HG03097 (cell line): ENCODE data around the gene POLR1G.
A peak's percentile ranks its signal among the peaks of the same experiment; 100 is the strongest.

ENCODE experiments used
- ATAC-seq: cut with Tn5 transposase; IDR thresholded peaks from one replicate; pipeline ENCODE4 v1.9.1; 2021; ENCODE audit not compliant: unreplicated experiment, low FRiP score

The POLR1G gene

GRCh38 chr19:45406226-45407090 is at the start of gene POLR1G:
TSS of gene POLR1G (plus strand) at chr19:45406644. CDS start at chr19:45406697, 53 bp downstream.
- ATAC-seq: peak; percentile 64

DNA sequence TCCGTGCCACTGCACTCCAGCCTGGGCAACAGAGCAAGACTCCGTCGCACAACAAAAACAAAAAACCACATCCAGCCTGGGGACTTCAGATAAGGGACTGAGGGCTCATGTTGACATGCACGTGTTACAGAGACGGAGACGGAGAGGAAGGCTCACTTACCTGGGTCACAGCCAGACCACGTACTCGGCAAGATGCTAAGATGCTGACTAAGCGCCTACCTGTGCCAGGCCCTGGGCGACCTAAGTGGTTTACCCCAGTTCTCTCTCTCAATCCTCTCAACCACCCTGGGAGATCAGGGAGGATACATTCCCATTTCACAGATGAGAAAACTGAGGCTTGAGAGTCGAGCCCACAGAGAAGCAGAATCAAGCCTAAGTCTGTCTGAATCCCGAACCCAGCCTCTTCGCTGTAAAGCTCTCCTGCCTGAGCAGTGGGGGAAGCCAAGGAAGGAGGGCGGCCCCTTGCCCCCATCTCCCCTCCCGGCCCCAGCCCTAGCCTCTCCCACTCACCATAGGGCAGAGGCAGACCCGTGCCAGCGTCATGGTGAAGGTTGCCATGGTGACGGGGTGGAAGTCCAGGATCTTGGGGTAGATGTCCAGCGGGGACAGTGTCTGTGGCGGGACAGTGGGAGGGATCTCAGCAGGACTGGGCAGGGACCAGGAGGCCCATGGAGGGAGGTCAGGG is 49.5 kb upstream of the POLR1G start:
- ATAC-seq: no peak

GRCh38 chr19:45357445-45357783 is 49.0 kb upstream of the POLR1G start:
- no peak for ATAC-seq

GRCh38 chr19:45358213-45358792 is 48.1 kb upstream of the POLR1G start:
- no peak for ATAC-seq

DNA sequence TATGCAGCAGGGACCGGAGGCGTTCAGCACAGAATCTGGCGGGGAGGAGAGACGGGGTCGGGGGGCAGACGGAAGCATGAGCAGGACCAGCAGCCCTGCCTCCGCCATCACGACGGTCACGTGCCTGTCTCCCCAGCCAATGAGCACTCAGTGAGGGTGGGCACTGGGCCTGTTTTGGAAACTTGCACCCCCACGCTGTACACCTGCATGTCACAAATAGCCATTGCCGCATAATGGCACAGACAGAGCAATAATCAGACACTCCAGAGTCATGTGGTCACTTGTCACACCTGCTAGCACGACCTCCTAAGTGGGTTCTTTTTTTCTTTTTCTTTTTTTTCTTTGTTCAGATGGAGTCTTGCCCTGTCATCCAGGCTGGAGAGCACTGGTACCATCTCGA is 44.8 kb upstream of the POLR1G start:
- no peak for ATAC-seq

DNA sequence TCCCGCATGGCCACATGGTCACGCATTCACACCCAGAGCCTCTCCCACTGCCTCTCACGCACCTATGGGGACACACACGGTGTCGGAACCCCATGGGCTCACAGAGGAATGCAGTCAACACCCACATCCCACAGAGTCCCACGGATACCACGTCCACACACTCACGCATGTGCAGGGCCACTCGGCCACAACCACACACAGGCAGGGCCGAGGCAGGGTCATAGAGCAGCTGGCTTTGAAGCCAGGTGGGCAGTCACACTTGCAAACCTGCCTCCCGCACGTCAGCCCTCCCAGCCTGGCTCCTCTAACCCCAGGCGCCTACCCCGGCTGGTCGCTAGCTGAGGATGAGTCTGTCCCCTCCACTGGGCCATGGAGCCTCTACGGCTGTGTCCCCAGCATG is 44.2 kb upstream of the POLR1G start:
- ATAC-seq: no peak

GRCh38 chr19:45363861-45364459 is 42.5 kb upstream of the POLR1G start:
- ATAC-seq: no peak

GRCh38 chr19:45364696-45365095 is 41.7 kb upstream of the POLR1G start:
- ATAC-seq: no peak

GRCh38 chr19:45368127-45368526 is 38.3 kb upstream of the POLR1G start:
- no peak for ATAC-seq

GRCh38 chr19:45368737-45369340 is 37.6 kb upstream of the POLR1G start:
- no peak for ATAC-seq

- peak; percentile 92 for ATAC-seq
Observed at GRCh38 chr19:45370410-45371204, 35.8 kb upstream of the POLR1G start, which contains the start of gene ERCC2. TSS of gene ERCC2 (minus strand) at chr19:45370573. CDS start at chr19:45370540, 33 bp downstream.

DNA sequence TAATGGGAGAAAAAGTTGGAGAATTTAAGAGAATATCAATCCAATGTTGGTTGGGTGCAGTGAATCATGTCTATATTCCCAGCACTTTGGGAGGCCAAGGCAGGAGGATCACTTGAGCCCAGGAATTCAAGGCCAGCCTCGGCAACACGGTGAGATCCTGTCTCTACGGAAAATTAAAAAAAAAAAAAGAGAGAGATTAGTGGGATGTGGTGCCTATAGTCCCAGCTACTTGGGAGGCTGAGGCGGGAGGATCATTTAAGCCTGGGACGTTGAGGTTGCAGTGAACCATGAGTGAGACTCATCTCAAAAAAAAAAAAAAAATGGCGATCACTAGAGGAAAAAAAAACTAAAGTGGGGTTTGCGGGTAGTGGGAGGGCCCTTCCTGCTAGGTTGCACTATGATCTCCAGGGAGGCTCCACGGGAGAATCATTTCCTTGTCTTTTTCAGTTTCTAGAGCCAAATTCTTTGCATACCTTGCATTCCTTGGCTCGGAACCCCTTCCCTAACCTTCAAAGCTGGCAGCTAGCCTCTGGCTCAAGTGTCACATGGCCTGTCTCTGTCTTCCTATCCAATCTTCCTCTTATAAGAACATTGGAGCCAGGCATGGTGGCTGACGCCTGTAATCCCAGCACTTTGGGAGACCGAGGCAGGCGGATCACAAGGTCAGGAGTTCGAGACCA is 30.3 kb upstream of the POLR1G start:
- ATAC-seq: no peak

DNA sequence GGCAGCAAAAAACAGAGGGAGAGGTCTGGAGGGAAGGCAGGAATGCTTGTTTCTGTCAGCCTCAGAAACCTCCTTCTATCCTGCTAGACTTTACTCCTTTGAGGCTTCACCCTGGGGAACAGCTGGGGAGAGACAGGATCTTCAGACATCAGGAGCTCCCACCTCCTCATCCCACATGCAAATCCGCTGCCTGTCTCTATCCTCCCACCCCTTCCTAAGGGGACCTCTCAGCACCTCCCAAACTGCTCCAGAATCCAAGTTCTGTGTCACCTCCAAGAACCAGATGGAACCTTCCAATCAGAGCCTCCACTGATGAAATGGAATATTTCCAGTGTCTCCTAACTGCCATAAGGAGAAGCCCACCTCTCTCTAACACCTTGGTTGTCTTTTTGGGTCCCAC is 26.3 kb upstream of the POLR1G start:
- no peak for ATAC-seq

- ATAC-seq: no peak
Observed at GRCh38 chr19:45382426-45382825, 24.0 kb upstream of the POLR1G start.

GRCh38 chr19:45385392-45386221 is 20.8 kb upstream of the POLR1G start:
- ATAC-seq: no peak

- no peak for ATAC-seq
Observed at GRCh38 chr19:45391346-45391745, 15.1 kb upstream of the POLR1G start.

GRCh38 chr19:45391871-45392665 is 14.4 kb upstream of the POLR1G start:
- no peak for ATAC-seq
